ENCODE data around the gene PPM1H. TPM values are rescaled to one million over a fixed set of nuclear protein-coding genes. Genes with fewer than 3 reads are reported as not detected.
"Not testable (repeated sequence)": the region's sequence is repeated elsewhere in the genome, so short reads cannot be mapped to it uniquely, and the experiment has no call there.

PPM1H gene
- total and polyA plus RNA-seq, 8 donors: 0.29 to 12.5 (median 3.7) TPM

DNA sequence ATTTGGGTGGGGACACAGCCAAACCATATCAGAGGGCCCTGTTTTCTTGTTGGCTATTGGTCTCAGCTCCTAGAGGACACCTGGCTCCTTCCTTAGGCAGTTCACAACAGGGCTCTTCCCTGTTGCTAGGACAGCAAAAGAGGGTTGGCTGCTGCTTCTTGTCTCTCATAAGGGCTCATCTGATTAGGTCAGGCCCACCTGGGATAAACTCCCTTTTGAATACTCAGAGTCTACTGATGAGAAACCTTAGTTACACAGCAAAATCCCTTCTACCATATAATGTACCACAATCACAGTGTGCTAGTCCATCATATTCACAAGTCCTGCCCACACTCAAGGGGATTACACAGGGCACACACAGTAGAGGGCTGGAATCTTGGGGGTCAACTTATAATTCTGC, 49.7 kb downstream of the PPM1H start:
- Histone ChIP-seq H3K27ac (no peak overlapping the region), H3K4me3 (no peak overlapping the region), H3K36me3 (no peaks in the 10 kb centered on the region), H3K27me3 (no peaks in the 10 kb centered on the region), H3K9me3 (no peaks in the 10 kb centered on the region), H3K4me1 (peaks cover 0 to 3% (median 0%) of the 10 kb centered on the region in 4 donors)
- intact Hi-C loops (cut with DNase I; ENCODE audit: low total_unique reads): no loop called here
- DNase-seq: no peak
- TF ChIP-seq, protein P1, sequence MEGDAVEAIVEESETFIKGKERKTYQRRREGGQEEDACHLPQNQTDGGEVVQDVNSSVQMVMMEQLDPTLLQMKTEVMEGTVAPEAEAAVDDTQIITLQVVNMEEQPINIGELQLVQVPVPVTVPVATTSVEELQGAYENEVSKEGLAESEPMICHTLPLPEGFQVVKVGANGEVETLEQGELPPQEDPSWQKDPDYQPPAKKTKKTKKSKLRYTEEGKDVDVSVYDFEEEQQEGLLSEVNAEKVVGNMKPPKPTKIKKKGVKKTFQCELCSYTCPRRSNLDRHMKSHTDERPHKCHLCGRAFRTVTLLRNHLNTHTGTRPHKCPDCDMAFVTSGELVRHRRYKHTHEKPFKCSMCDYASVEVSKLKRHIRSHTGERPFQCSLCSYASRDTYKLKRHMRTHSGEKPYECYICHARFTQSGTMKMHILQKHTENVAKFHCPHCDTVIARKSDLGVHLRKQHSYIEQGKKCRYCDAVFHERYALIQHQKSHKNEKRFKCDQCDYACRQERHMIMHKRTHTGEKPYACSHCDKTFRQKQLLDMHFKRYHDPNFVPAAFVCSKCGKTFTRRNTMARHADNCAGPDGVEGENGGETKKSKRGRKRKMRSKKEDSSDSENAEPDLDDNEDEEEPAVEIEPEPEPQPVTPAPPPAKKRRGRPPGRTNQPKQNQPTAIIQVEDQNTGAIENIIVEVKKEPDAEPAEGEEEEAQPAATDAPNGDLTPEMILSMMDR (IDR thresholded peaks at IDR 0.05): no peak
- TF ChIP-seq POLR2AphosphoS5 (IDR thresholded peaks at IDR 0.05): no peak
- TF ChIP-seq POLR2A (IDR thresholded peaks at IDR 0.05): no peak
- TF ChIP-seq EP300 (IDR thresholded peaks at IDR 0.05): no peak

DNA sequence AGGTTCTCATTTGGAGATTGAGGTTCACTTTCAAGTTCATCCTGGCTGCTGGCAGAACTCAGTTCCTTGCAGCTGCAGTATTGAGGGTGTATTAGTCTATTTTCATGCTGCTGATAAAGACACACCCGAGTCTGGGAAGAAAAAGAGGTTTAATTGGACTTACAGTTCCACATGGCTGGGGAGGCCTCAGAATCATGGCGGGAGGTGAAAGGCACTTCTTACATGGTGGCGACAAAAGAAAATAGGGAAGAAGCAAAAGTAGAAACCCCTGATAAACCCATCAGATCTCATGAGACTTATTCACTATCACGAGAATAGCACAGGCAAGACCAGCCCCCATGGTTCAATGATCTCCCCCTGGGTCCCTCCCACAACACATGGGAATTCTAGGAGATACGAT, 50.1 kb downstream of the PPM1H start:
- H3K4me1 ChIP-seq; H3K27ac ChIP-seq; intact Hi-C loops (cut with DNase I; ENCODE audit: low total_unique reads); DNase-seq; H3K9me3 ChIP-seq; H3K4me3 ChIP-seq; H3K27me3 ChIP-seq; H3K36me3 ChIP-seq: not testable (repeated sequence)
- WGBS, 5 donors: 58 to 81% (median 79%) methylated on average over 5 of the region's 5 CpGs

DNA sequence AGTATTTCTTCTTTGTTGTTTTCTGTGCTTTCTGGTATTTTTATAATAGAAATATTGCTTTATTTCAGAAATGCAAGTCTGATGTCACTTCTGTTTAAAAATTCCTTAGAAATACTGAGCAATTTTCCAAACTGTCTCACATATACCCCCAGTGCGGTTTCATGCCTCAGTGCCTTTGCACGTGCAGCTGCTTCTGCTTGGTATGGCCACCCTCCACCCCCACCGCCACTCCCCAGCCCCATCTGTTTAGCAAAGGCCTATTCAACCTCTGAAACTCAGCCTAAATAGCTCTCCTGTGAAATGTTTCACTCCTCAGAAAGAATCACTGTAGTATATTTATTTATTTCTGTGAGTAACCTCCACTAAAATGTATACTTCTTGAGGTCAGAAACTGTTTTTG, 52.3 kb downstream of the PPM1H start:
- no peak for DNase-seq
- H3K27ac ChIP-seq: no peak overlapping the region
- intact Hi-C loops (cut with DNase I; ENCODE audit: low total_unique reads): no loop called here
- no peak overlapping the region for H3K4me3 ChIP-seq
- WGBS, 5 donors: 86 to 98% (median 94%) methylated on average over 3 of the region's 3 CpGs
- no peaks in the 10 kb centered on the region for H3K27me3 ChIP-seq
- H3K36me3 ChIP-seq: no peaks in the 10 kb centered on the region
- TF ChIP-seq, protein P1 (IDR thresholded peaks at IDR 0.05): no peak
- no peak for TF ChIP-seq EP300 (IDR thresholded peaks at IDR 0.05)
- no peak for TF ChIP-seq POLR2A (IDR thresholded peaks at IDR 0.05)
- no peak for TF ChIP-seq POLR2AphosphoS5 (IDR thresholded peaks at IDR 0.05)
- no peaks in the 10 kb centered on the region for H3K4me1 ChIP-seq
- H3K9me3 ChIP-seq: no peaks in the 10 kb centered on the region

DNA sequence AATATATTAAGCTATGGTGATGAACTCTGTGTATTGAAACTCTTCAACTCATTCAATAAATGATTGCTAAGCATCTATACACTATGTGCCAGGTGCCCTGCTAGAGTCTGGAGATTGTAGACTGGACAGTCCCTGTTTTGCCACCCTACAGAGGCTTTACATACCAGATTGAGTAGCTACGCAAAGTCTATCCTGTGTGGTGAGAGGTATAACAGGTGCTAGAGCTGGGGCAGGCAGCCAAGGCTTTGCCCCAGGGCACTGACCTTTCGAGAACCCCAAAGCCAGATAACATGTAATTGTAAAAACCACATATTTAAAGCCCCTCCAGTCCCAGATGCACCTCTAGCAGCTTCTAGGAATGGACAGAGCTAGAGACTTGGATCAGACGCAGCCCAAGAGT, 52.8 kb downstream of the PPM1H start:
- Histone ChIP-seq H3K9me3 (no peaks in the 10 kb centered on the region), H3K27me3 (no peaks in the 10 kb centered on the region), H3K36me3 (no peaks in the 10 kb centered on the region), H3K27ac (no peak overlapping the region), H3K4me3 (no peak overlapping the region), H3K4me1 (no peaks in the 10 kb centered on the region)
- no peak for DNase-seq
- no peak for TF ChIP-seq POLR2A (IDR thresholded peaks at IDR 0.05)
- no peak for TF ChIP-seq POLR2AphosphoS5 (IDR thresholded peaks at IDR 0.05)
- TF ChIP-seq, protein P1 (IDR thresholded peaks at IDR 0.05): no peak
- no peak for TF ChIP-seq EP300 (IDR thresholded peaks at IDR 0.05)
- intact Hi-C loops (cut with DNase I; ENCODE audit: low total_unique reads): no loop called here
- WGBS, 5 donors: 77 to 82% (median 78%) methylated on average over 3 of the region's 3 CpGs

DNA sequence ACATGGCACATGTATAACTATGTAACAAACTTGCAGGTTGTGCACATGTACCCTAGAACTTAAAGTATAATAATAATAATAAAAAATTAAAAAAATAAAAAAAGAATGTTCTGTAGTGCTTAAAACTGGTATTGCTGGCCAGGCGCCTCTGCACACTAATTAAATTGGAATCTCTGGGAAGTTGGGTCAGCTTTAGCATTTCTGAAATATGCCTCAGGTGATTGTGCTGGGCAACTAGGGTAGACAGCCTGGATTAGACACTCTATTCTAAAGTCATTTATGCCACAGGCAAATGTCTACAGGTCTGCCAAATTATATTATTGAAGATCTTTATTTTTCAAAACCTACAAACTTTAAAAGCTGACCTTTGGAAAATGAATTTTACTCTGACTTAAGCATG, 55.3 kb downstream of the PPM1H start:
- no peaks in the 10 kb centered on the region for H3K9me3 ChIP-seq
- H3K4me3 ChIP-seq: no peak overlapping the region
- TF ChIP-seq EP300 (IDR thresholded peaks at IDR 0.05): no peak
- WGBS, 5 donors: 91 to 100% (median 94%) methylated on average over 1 of the region's 1 CpG
- H3K27ac ChIP-seq: no peak overlapping the region
- no peaks in the 10 kb centered on the region for H3K4me1 ChIP-seq
- H3K27me3 ChIP-seq: no peaks in the 10 kb centered on the region
- H3K36me3 ChIP-seq: no peaks in the 10 kb centered on the region
- intact Hi-C loops (cut with DNase I; ENCODE audit: low total_unique reads): no loop called here
- DNase-seq: no peak

DNA sequence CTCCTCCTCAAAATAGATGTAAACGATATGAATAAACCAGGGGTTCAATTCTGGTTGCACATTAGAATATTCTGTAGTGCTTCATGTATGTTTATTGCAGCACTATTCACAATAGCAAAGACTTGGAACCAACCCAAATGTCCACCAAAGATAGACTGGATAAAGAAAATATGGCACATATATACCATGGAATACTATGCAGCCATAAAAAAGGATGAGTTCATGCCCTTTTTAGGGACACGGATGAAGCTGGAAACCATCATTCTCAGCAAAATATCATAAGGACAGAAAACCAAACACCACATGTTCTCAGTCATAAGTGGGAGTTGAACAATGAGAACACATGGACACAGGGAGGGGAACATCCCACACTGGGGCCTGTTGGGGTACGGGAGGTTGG, 55.7 kb downstream of the PPM1H start:
- H3K27ac ChIP-seq; H3K27me3 ChIP-seq; H3K4me1 ChIP-seq; H3K4me3 ChIP-seq; H3K36me3 ChIP-seq; DNase-seq; intact Hi-C loops (cut with DNase I; ENCODE audit: low total_unique reads); H3K9me3 ChIP-seq: not testable (repeated sequence)
- 89 to 97% (median 97%) methylated on average over 3 of the region's 3 CpGs for WGBS, 5 donors

Data from stomach (tissue), 9 donors.